Duodenal mucosa (tissue), 2 donors: ENCODE data around the gene SLC49A3.

Source experiments
- H3K27ac ChIP-seq: one replicate; pipeline ENCODE4 v1.7.0; 2013; ENCODE audit warnings: low read depth, low read length
- H3K27me3 ChIP-seq, 2 donors: one replicate each; pipeline ENCODE4 v1.7.0; 2013; ENCODE audit warnings: low read length in 2 of 2, control low read depth in 1 of 2; ENCODE audit not compliant: insufficient read depth in 2 of 2, control insufficient read depth in 1 of 2
- H3K36me3 ChIP-seq, 2 donors: one replicate each; pipeline ENCODE4 v1.7.0; 2013; ENCODE audit warnings: low read length in 2 of 2, control low read depth in 1 of 2; ENCODE audit not compliant: insufficient read depth in 2 of 2, control insufficient read depth in 1 of 2
- H3K4me1 ChIP-seq, 2 donors: one replicate each; pipeline ENCODE4 v1.7.0; 2013; ENCODE audit warnings: low read length in 2 of 2, control low read depth in 1 of 2; ENCODE audit not compliant: insufficient read depth in 2 of 2, control insufficient read depth in 1 of 2
- H3K4me3 ChIP-seq, 2 donors: one replicate each; pipeline ENCODE4 v1.7.0; 2013; ENCODE audit warnings: low read length in 2 of 2, low read depth in 1 of 2
- H3K9ac ChIP-seq, 2 donors: one replicate each; pipeline ENCODE4 v1.7.0; 2013; ENCODE audit warnings: low read length in 2 of 2, low read depth in 1 of 2
- H3K9me3 ChIP-seq, 2 donors: one replicate each; pipeline ENCODE4 v1.7.0; 2013; ENCODE audit warnings: low read length in 2 of 2, control low read depth in 1 of 2; ENCODE audit not compliant: control insufficient read depth in 1 of 2

The SLC49A3 gene

DNA sequence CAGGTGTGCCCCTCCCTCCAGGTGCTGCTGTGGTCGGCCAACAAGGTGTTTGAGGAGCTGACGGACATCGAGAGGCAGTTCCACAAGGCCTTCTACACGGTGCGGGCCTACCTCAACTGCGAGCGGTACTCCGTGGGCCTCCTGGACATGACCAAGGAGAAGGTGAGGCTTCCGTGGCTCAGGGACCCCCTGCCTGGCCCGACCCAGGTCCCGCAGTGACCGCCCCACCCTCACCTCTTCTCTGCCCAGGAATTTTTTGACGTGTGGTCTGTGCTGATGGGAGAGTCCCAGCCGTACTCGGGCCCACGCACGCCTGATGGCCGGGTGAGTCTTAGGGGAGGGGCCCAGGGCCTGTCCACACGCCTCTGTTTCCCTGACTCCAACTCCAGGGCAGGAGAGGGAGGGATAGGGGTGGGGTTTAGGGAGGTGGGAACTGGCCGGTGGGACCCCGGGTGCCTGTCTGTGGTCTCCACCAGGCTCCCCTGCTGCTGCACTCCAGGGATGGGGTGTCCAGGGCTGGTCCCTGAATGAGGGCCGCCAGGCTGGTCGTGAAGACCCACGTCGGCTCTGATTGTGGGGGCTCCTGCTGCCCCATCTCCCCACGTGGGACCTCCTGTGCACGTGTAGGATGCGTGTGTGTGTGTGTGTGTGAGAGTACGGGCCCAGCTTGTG lies 35.0 kb downstream of the SLC49A3 start:
- Histone ChIP-seq H3K36me3 (no peaks in the 10 kb centered on the region), H3K4me3 (no peak overlapping the region), H3K27ac (no peak overlapping the region), H3K9me3 (no peaks in the 10 kb centered on the region), H3K9ac (no peak overlapping the region), H3K4me1 (no peaks in the 10 kb centered on the region), H3K27me3 (peaks cover 14 to 24% of the 10 kb centered on the region in 2 donors)

DNA sequence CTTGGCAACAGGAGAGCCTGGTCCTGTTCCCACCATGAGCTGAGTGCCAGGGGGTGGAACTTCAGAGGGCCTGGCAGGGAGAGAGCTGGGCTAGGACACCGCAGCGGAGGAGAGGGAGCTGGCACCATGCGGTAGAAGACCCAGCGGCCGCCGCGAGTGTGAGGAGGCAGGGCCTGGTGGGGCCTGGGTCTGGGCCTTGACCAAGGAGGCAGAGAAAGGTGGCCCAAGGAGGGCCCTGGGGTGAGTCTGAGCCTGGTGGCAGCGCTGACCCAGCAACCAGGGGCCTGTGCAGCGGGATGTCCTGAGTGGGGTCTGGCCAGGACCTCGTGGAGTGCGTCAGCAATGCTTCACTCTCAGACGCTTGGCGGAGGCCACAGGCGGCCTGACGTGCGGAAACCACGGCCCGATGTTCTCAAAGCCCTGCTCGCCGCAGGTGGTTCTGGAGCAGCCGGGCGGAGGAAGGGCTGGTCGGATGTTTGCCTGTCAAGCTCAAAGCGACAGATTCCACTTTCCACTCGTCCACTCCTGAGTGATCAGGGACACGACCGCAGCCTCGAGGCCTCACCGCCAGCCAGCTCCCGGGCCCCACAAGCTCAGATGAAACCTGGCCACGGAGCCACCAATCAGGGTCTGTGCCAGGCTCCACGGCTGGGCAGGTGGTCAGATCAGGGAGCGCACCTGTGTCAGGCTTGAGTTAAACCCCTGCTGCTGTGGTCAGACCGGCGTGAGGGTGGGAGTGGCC lies 35.7 kb downstream of the SLC49A3 start:
- H3K27me3 ChIP-seq, result peaks cover 14 to 24% of the 10 kb centered on the region in 2 donors
- H3K4me3 ChIP-seq, result no peak overlapping the region
- H3K9me3 ChIP-seq, result no peaks in the 10 kb centered on the region
- no peaks in the 10 kb centered on the region for H3K4me1 ChIP-seq
- H3K9ac ChIP-seq, result no peak overlapping the region
- no peak overlapping the region for H3K27ac ChIP-seq
- no peaks in the 10 kb centered on the region for H3K36me3 ChIP-seq

DNA sequence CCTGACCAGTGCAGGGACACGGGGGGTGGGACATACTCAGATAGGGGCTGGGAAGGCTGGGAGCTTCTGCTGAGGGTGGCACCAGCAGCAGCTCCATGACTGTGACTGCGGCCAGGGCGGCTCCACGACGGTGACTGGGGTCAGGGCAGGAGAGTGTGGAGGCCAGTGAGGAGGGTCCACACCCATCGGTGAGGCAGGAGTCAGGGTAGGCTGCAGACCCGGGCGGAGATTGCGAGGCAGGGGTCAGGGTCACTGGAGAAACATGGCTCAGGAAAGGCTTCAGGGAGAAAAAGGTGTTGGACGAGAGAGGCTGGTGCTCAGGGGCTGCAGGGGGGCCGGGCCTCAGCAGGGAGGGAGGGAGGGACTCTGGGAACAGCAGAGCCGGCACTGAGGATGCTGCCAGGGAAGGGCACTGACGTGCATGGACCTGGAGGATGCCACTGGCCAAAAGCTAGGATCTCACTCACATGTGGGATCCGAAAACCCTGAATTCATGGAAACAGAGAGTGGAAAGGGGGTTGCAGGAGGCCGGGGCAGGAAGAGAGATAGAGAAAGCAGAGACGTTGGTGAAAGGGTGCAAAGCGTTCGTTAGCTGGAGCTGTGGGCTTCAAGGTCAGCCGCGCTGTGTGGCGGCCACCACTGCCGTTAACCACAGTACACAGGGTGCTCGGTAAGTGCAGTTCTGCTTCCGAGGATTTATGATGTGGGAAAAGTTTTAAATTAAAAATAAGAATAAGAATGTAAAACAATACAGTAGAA lies 36.9 kb downstream of the SLC49A3 start:
- Histone ChIP-seq H3K4me3 (no peak overlapping the region), H3K36me3 (no peaks in the 10 kb centered on the region), H3K27ac (no peak overlapping the region), H3K27me3 (peaks cover 14 to 24% of the 10 kb centered on the region in 2 donors), H3K9me3 (no peaks in the 10 kb centered on the region), H3K9ac (no peak overlapping the region), H3K4me1 (no peaks in the 10 kb centered on the region)

DNA sequence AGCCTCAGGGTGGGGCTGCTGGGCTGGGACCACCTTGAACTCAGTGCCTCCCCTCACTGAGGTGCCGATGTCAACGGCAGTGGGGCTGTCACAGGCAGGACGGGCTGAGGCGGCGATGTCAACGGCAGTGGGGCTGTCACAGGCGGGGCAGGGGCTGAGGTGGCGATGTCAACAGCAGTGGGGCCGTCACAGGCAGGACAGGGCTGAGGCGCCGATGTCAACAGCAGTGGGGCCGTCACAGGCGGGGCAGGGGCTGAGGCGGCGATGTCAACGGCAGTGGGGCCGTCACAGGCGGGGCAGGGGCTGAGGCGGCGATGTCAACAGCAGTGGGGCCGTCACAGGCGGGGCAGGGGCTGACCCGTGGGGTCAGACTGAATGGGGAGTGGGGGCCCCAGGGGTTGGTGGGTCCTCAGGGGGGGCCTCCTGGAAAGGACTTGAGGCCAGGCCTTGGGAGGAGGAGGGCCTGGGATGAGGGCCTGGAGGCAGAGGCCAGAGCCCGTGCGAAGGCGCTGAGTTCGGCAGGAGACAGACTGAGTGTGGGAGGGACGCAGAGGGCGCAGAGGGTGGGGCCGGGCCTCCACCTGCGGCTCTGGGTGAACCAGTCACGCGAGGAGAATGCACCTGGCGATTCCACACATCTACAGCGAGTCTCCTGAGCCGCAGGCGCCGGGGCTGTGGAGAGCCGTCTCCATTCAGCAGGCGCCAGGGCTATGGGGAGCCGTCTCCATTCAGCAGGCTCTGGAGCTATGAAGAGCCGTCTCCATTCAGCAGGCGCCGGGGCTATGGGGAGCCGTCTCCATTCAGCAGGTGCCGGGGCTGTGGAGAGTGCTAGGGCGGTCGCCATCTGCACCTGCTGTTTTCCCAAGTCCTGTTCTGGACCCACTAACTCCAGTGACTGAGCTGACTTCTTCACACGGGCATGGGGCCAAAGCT lies 37.7 kb downstream of the SLC49A3 start:
- no peaks in the 10 kb centered on the region for H3K9me3 ChIP-seq
- H3K4me1 ChIP-seq, result no peaks in the 10 kb centered on the region
- no peak overlapping the region for H3K27ac ChIP-seq
- H3K9ac ChIP-seq, result no peak overlapping the region
- peaks cover 14 to 24% of the 10 kb centered on the region in 2 donors for H3K27me3 ChIP-seq
- H3K36me3 ChIP-seq, result no peaks in the 10 kb centered on the region
- no peak overlapping the region for H3K4me3 ChIP-seq

DNA sequence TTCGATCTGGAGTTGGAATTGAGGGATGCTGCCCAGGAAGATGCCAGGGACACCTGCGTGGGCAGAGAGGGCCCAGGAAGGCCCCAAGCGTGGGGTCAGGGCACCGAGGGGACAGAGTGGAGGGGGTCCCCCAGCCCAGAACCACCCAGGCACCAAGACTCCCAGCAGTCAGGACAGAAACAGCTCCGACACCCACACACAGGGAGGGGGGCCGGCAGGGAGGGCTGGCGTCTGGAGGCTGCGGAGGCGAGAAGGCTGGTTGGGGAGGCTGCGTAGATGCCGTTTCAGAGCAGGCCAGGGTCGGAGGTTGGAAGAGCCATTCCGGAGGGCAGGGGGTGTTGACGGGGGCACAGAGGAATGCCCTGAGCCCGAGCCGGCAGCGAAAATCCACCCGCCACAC lies 38.5 kb downstream of the SLC49A3 start:
- Histone ChIP-seq H3K27ac (no peak overlapping the region), H3K36me3 (no peaks in the 10 kb centered on the region), H3K27me3 (peaks cover 14 to 24% of the 10 kb centered on the region in 2 donors), H3K9me3 (no peaks in the 10 kb centered on the region), H3K4me3 (no peak overlapping the region), H3K4me1 (no peaks in the 10 kb centered on the region), H3K9ac (no peak overlapping the region)

DNA sequence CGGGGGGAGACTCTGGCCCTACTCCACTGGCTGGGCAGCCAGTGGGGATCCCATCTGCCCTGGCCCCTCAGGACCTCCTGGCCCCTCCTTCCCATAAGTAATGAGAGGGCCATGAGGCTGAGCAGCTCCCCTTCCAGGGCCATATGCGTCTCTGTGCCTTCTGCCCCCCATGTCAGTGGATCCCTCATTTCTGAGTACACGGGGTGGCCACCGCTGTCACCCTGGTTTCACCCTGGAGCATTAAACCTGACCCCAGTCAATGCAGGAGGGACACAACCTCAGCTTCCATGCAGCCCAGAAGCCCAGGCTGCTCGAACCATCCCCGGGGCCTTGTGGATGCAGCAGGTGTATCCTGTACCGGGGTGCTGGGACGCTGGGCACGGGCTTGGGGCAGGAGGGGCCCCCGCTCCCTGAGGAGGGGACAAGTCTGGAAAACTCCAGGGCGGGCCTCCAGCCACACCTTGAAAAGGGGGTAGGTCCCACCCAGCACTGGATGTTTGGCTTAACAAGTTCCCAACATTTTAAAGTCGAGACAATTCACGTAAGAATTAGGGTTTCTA lies 39.1 kb downstream of the SLC49A3 start:
- Histone ChIP-seq H3K27ac (no peak overlapping the region), H3K4me1 (no peaks in the 10 kb centered on the region), H3K9ac (no peak overlapping the region), H3K4me3 (no peak overlapping the region), H3K36me3 (no peaks in the 10 kb centered on the region), H3K27me3 (peaks cover 14 to 24% of the 10 kb centered on the region in 2 donors), H3K9me3 (no peaks in the 10 kb centered on the region)

DNA sequence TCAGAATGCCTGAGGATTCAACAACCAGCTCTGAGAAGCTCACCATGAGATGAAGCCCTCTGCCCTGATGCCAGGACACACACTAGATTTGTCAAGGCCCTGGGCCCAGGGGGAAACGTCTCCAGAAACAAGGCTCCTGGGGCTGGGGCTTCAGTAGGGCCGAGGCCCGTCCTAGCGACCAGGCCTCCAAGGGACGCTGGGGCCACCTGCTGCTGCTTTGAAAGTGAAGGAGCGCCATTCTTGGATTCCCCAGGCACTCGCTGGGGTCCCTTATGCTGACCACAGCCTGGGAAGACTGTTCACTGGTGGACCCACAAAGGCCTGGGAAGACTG lies 39.7 kb downstream of the SLC49A3 start:
- H3K27me3 ChIP-seq, result peaks cover 14 to 24% of the 10 kb centered on the region in 2 donors
- no peaks in the 10 kb centered on the region for H3K4me1 ChIP-seq
- no peak overlapping the region for H3K9ac ChIP-seq
- H3K4me3 ChIP-seq, result no peak overlapping the region
- no peaks in the 10 kb centered on the region for H3K36me3 ChIP-seq
- H3K9me3 ChIP-seq, result no peaks in the 10 kb centered on the region
- H3K27ac ChIP-seq, result no peak overlapping the region

DNA sequence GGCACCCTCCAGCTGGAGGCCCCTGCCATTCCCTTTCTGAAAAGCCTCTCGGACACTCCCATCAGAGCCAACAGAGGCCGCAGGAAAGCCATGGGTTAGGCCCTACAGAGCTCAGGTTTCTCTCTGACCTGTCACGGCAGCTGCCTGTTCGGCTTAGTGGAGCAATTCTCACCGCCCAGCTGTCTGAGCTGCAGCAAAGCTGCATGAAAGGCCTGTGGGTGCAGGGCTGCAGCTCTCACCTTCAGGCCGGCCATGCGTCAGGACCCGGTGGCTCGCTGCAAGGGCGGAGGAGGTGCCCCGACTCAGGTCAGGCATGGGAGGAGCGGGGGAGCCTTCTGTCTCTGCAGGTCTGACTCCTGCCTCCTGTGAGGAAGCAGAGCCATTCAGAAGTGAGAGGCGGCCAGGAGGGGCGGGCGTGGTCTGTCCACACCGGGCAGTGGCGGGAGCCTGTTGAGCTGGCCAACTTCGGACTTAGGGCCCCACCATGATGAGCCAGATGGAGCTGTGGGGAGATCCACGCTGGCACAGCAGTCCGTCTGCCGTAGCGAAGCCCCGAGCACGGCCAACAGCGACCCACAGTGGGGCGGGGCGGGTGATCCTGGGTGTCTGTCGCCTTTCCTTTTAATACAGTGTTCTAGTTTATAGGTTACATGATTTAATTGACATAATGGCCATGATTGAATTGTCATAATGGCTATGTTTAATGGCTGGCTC lies 40.2 kb downstream of the SLC49A3 start:
- no peak overlapping the region for H3K27ac ChIP-seq
- H3K9me3 ChIP-seq, result no peaks in the 10 kb centered on the region
- no peak overlapping the region for H3K9ac ChIP-seq
- peaks cover 14 to 24% of the 10 kb centered on the region in 2 donors for H3K27me3 ChIP-seq
- no peaks in the 10 kb centered on the region for H3K4me1 ChIP-seq
- H3K4me3 ChIP-seq, result no peak overlapping the region
- no peaks in the 10 kb centered on the region for H3K36me3 ChIP-seq

DNA sequence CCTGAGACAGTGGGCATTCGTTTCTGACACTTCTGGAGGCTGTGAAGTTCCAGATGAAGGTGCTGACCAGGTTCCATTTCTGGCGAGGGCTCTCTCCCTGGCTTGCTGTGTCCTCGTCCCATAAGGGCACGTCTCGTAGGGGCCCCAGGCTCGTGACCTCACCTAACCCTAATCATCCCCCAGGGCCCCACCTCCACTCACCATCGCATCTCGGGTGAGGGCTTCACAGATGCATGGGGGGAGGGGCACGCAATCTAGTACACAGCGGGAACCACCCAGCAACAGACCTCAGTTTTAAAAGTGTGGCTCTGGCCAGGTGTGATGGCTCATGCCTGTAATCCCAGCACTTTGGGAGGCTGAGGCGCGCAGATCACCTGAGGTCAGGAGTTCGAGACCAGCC lies 41.5 kb downstream of the SLC49A3 start:
- H3K4me1 ChIP-seq, result no peaks in the 10 kb centered on the region
- no peak overlapping the region for H3K27ac ChIP-seq
- no peaks in the 10 kb centered on the region for H3K36me3 ChIP-seq
- no peak overlapping the region for H3K4me3 ChIP-seq
- no peaks in the 10 kb centered on the region for H3K9me3 ChIP-seq
- peaks cover 14 to 24% of the 10 kb centered on the region in 2 donors for H3K27me3 ChIP-seq
- no peak overlapping the region for H3K9ac ChIP-seq
